GM23338 (cell line): ENCODE measurements around the gene GTPBP8. TPM values are rescaled to one million over a fixed set of nuclear protein-coding genes. Genes with fewer than 3 reads are reported as not detected.

ENCODE experiments used
- ATAC-seq: fragments of 200-7000 bp; cut with Tn5 transposase; 3 replicates; pipeline ENCODE4 v1.9.1; 2020
- DNase-seq: peaks from one replicate; pipeline ENCODE4 v3.0.0-alpha.2; 2015; ENCODE audit warnings: low spot score
- H2AFZ ChIP-seq: fragments of 200-600 bp; sonication (generic); 2 replicates; pipeline ENCODE4 v1.8.0; 2016; ENCODE audit warnings: antibody characterized with exemption, mild to moderate bottlenecking, moderate library complexity
- H3F3A ChIP-seq: fragments of 200-600 bp; sonication (generic); replicated peaks from 2 replicates; pipeline ENCODE4 v1.8.0; 2017; ENCODE audit warnings: antibody characterized with exemption, mixed run types, low read depth
- H3K27ac ChIP-seq: fragments of 200-600 bp; sonication (generic); 2 replicates; pipeline ENCODE4 v1.6.1; 2016; ENCODE audit warnings: low read depth
- H3K27me3 ChIP-seq: fragments of 200-600 bp; sonication (generic); 2 replicates; pipeline ENCODE4 v1.8.0; 2016; ENCODE audit warnings: mild to moderate bottlenecking, mixed run types, moderate library complexity; ENCODE audit not compliant: insufficient read depth
- H3K36me3 ChIP-seq: fragments of 200-600 bp; sonication (generic); 2 replicates; pipeline ENCODE4 v1.8.0; 2016; ENCODE audit warnings: mild to moderate bottlenecking; ENCODE audit not compliant: insufficient read depth
- H3K4me1 ChIP-seq: fragments of 200-600 bp; sonication (generic); 2 replicates; pipeline ENCODE4 v1.8.0; 2016; ENCODE audit warnings: mild to moderate bottlenecking, moderate library complexity; ENCODE audit not compliant: insufficient read depth
- H3K4me2 ChIP-seq: fragments of 200-600 bp; sonication (generic); 2 replicates; pipeline ENCODE4 v1.7.1; 2017; ENCODE audit warnings: mixed run types
- H3K4me3 ChIP-seq: fragments of 200-600 bp; sonication (generic); 2 replicates; pipeline ENCODE4 v1.6.1; 2016; ENCODE audit warnings: mixed run types
- H3K79me2 ChIP-seq: fragments of 200-600 bp; sonication (generic); replicated peaks from 2 replicates; pipeline ENCODE4 v1.8.0; 2017; ENCODE audit warnings: mild to moderate bottlenecking; ENCODE audit not compliant: insufficient read depth
- H3K9me2 ChIP-seq: fragments of 200-600 bp; sonication (generic); 2 replicates; pipeline ENCODE4 v1.8.0; 2017; ENCODE audit not compliant: insufficient read depth
- H4K20me1 ChIP-seq: fragments of 200-600 bp; sonication (generic); replicated peaks from 2 replicates; pipeline ENCODE4 v1.8.0; 2017; ENCODE audit warnings: mild to moderate bottlenecking; ENCODE audit not compliant: insufficient read depth
- H3K27ac Mint-ChIP-seq: 2 replicates; pipeline ENCODE4 v1.8.0; 2020; ENCODE audit warnings: inconsistent platforms, mild to moderate bottlenecking, moderate library complexity, mixed read lengths
- H3K27me3 Mint-ChIP-seq: 3 replicates; pipeline ENCODE4 v1.8.0; 2022; ENCODE audit warnings: low read depth, mild to moderate bottlenecking, moderate library complexity, mixed read lengths, inconsistent platforms; ENCODE audit not compliant: insufficient read depth, poor library complexity
- H3K36me3 Mint-ChIP-seq: 3 replicates; pipeline ENCODE4 v1.8.0; 2021; ENCODE audit warnings: low read depth, mild to moderate bottlenecking, inconsistent platforms, moderate library complexity, mixed read lengths
- H3K4me1 Mint-ChIP-seq: 3 replicates; pipeline ENCODE4 v1.8.0; 2020; ENCODE audit warnings: mild to moderate bottlenecking, inconsistent platforms, mixed read lengths
- H3K4me3 Mint-ChIP-seq: 3 replicates; pipeline ENCODE4 v1.8.0; 2021; ENCODE audit warnings: moderate library complexity, mild to moderate bottlenecking, inconsistent platforms, mixed read lengths
- H3K9me3 Mint-ChIP-seq: 3 replicates; pipeline ENCODE4 v1.8.0; 2020; ENCODE audit warnings: moderate library complexity, mild to moderate bottlenecking, inconsistent platforms, mixed read lengths
- CREB1 ChIP-seq: fragments of 250-450 bp; sonication (Bioruptor Pico); IDR thresholded peaks from 2 replicates; pipeline ENCODE4 v1.5.0; 2020; ENCODE audit warnings: low read depth, mild to moderate bottlenecking, moderate library complexity
- CTCF ChIP-seq, 2 experiments: fragments of 200-600 bp in 1 of 2; sonication (generic) in 1 of 2; conservative IDR thresholded peaks; 2 replicates each; pipeline versions ENCODE4 v1.5.1 to v1.6.1; 2016 to 2017; ENCODE audit warnings: antibody characterized with exemption in 2 of 2, low read depth in 2 of 2, mild to moderate bottlenecking in 2 of 2, moderate library complexity in 1 of 2
- EZH2 ChIP-seq: fragments of 200-600 bp; sonication (generic); IDR thresholded peaks from one replicate; pipeline ENCODE4 v1.8.0; 2017; ENCODE audit warnings: antibody characterized with exemption, mild to moderate bottlenecking, low read depth; ENCODE audit not compliant: unreplicated experiment
- EZH2phosphoT487 ChIP-seq: fragments of 200-600 bp; sonication (generic); IDR thresholded peaks from one replicate; pipeline ENCODE4 v1.8.1; 2018; ENCODE audit warnings: antibody characterized with exemption; ENCODE audit not compliant: unreplicated experiment
- JUNB ChIP-seq: IDR thresholded peaks from one replicate; pipeline ENCODE4 v1.6.1; 2016; ENCODE audit warnings: antibody characterized with exemption; ENCODE audit not compliant: unreplicated experiment
- NANOG ChIP-seq: IDR thresholded peaks from 2 replicates; pipeline ENCODE4 v1.6.1; 2016; ENCODE audit warnings: antibody characterized with exemption, borderline replicate concordance
- POLR2AphosphoS5 ChIP-seq: IDR thresholded peaks from 2 replicates; pipeline ENCODE4 v1.6.1; 2016; ENCODE audit warnings: antibody characterized with exemption, low read depth
- STAT1 ChIP-seq: IDR thresholded peaks from one replicate; pipeline ENCODE4 v1.6.1; 2016; ENCODE audit warnings: antibody characterized with exemption; ENCODE audit not compliant: unreplicated experiment
- ZNF114 ChIP-seq: fragments of 250-450 bp; sonication (Bioruptor Pico); IDR thresholded peaks from 2 replicates; pipeline ENCODE4 v1.5.0; 2020; ENCODE audit warnings: mild to moderate bottlenecking, moderate library complexity
- ZNF331 ChIP-seq: fragments of 250-450 bp; sonication (Bioruptor Pico); IDR thresholded peaks from 2 replicates; pipeline ENCODE4 v1.5.0; 2020; ENCODE audit warnings: low read depth, mild to moderate bottlenecking, moderate library complexity
- polyA plus RNA-seq: library from polyadenylated mRNA; unstranded; fragments of >200 nt; fragmentation: Nextera tagmentation; extraction: Ambion mirVana; gene quantifications from 2 replicates; pipeline ENCODE4 v1.2.1, GENCODE V29; 2016
- total RNA-seq: library from RNA; depleted of rRNA; stranded (reverse); fragments of >200 nt; shearing (Covaris generic); gene quantifications from 2 replicates; pipeline ENCODE4 v1.2.3, GENCODE V29; 2014
- TF ChIP-seq, protein P1 (sequence below): fragments of 250-450 bp; sonication (Bioruptor Pico); IDR thresholded peaks from 2 replicates; pipeline ENCODE4 v1.5.0; 2020; ENCODE audit warnings: mild to moderate bottlenecking, moderate library complexity
- TF ChIP-seq, protein P2 (sequence below): IDR thresholded peaks from one replicate; pipeline ENCODE4 v1.6.1; 2018; ENCODE audit warnings: antibody characterized with exemption; ENCODE audit not compliant: unreplicated experiment
- TF ChIP-seq, protein P3 (sequence below): IDR thresholded peaks from 2 replicates; pipeline ENCODE4 v1.6.1; 2016; ENCODE audit warnings: antibody characterized with exemption

Gene GTPBP8
- total and polyA plus RNA-seq, 2 experiments from 2014 or later, result 39.9 to 47.1 TPM

- Mint-ChIP-seq H3K4me1 (peaks cover 2% of the 10 kb centered on the region), H3K4me3 (no peak overlapping the region), H3K36me3 (no peaks in the 10 kb centered on the region), H3K27me3 (no peaks in the 10 kb centered on the region), H3K27ac (no peak overlapping the region), H3K9me3 (no peaks in the 10 kb centered on the region)
- H4K20me1 ChIP-seq, result no peaks in the 10 kb centered on the region
- H3K4me1 ChIP-seq, result no peaks in the 10 kb centered on the region
- TF ChIP-seq JUNB (no peak), EZH2phosphoT487 (no peak), CTCF (conservative IDR thresholded peaks at IDR 0.05; ENCODE audit: low read depth in 2 of 2) (no peak), CREB1 (CRISPR knock-in tag) (no peak), NANOG (no peak), EZH2 (no peak), STAT1 (no peak), ZNF331 (CRISPR knock-in tag) (no peak), ZNF114 (CRISPR knock-in tag) (no peak), POLR2AphosphoS5 (no peak)
- TF ChIP-seq, protein P1, sequence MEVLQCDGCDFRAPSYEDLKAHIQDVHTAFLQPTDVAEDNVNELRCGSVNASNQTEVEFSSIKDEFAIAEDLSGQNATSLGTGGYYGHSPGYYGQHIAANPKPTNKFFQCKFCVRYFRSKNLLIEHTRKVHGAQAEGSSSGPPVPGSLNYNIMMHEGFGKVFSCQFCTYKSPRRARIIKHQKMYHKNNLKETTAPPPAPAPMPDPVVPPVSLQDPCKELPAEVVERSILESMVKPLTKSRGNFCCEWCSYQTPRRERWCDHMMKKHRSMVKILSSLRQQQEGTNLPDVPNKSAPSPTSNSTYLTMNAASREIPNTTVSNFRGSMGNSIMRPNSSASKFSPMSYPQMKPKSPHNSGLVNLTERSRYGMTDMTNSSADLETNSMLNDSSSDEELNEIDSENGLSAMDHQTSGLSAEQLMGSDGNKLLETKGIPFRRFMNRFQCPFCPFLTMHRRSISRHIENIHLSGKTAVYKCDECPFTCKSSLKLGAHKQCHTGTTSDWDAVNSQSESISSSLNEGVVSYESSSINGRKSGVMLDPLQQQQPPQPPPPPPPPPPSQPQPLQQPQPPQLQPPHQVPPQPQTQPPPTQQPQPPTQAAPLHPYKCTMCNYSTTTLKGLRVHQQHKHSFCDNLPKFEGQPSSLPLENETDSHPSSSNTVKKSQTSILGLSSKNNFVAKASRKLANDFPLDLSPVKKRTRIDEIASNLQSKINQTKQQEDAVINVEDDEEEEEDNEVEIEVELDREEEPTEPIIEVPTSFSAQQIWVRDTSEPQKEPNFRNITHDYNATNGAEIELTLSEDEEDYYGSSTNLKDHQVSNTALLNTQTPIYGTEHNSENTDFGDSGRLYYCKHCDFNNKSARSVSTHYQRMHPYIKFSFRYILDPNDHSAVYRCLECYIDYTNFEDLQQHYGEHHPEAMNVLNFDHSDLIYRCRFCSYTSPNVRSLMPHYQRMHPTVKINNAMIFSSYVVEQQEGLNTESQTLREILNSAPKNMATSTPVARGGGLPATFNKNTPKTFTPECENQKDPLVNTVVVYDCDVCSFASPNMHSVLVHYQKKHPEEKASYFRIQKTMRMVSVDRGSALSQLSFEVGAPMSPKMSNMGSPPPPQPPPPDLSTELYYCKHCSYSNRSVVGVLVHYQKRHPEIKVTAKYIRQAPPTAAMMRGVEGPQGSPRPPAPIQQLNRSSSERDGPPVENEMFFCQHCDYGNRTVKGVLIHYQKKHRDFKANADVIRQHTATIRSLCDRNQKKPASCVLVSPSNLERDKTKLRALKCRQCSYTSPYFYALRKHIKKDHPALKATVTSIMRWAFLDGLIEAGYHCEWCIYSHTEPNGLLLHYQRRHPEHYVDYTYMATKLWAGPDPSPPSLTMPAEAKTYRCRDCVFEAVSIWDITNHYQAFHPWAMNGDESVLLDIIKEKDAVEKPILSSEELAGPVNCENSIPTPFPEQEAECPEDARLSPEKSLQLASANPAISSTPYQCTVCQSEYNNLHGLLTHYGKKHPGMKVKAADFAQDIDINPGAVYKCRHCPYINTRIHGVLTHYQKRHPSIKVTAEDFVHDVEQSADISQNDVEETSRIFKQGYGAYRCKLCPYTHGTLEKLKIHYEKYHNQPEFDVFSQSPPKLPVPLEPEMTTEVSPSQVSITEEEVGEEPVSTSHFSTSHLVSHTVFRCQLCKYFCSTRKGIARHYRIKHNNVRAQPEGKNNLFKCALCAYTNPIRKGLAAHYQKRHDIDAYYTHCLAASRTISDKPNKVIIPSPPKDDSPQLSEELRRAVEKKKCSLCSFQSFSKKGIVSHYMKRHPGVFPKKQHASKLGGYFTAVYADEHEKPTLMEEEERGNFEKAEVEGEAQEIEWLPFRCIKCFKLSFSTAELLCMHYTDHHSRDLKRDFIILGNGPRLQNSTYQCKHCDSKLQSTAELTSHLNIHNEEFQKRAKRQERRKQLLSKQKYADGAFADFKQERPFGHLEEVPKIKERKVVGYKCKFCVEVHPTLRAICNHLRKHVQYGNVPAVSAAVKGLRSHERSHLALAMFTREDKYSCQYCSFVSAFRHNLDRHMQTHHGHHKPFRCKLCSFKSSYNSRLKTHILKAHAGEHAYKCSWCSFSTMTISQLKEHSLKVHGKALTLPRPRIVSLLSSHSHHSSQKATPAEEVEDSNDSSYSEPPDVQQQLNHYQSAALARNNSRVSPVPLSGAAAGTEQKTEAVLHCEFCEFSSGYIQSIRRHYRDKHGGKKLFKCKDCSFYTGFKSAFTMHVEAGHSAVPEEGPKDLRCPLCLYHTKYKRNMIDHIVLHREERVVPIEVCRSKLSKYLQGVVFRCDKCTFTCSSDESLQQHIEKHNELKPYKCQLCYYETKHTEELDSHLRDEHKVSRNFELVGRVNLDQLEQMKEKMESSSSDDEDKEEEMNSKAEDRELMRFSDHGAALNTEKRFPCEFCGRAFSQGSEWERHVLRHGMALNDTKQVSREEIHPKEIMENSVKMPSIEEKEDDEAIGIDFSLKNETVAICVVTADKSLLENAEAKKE (CRISPR knock-in tag), result no peak
- TF ChIP-seq, protein P2, sequence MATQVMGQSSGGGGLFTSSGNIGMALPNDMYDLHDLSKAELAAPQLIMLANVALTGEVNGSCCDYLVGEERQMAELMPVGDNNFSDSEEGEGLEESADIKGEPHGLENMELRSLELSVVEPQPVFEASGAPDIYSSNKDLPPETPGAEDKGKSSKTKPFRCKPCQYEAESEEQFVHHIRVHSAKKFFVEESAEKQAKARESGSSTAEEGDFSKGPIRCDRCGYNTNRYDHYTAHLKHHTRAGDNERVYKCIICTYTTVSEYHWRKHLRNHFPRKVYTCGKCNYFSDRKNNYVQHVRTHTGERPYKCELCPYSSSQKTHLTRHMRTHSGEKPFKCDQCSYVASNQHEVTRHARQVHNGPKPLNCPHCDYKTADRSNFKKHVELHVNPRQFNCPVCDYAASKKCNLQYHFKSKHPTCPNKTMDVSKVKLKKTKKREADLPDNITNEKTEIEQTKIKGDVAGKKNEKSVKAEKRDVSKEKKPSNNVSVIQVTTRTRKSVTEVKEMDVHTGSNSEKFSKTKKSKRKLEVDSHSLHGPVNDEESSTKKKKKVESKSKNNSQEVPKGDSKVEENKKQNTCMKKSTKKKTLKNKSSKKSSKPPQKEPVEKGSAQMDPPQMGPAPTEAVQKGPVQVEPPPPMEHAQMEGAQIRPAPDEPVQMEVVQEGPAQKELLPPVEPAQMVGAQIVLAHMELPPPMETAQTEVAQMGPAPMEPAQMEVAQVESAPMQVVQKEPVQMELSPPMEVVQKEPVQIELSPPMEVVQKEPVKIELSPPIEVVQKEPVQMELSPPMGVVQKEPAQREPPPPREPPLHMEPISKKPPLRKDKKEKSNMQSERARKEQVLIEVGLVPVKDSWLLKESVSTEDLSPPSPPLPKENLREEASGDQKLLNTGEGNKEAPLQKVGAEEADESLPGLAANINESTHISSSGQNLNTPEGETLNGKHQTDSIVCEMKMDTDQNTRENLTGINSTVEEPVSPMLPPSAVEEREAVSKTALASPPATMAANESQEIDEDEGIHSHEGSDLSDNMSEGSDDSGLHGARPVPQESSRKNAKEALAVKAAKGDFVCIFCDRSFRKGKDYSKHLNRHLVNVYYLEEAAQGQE, result no peak
- TF ChIP-seq, protein P3, sequence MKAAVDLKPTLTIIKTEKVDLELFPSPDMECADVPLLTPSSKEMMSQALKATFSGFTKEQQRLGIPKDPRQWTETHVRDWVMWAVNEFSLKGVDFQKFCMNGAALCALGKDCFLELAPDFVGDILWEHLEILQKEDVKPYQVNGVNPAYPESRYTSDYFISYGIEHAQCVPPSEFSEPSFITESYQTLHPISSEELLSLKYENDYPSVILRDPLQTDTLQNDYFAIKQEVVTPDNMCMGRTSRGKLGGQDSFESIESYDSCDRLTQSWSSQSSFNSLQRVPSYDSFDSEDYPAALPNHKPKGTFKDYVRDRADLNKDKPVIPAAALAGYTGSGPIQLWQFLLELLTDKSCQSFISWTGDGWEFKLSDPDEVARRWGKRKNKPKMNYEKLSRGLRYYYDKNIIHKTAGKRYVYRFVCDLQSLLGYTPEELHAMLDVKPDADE, result no peak
- no peaks in the 10 kb centered on the region for H3K36me3 ChIP-seq
- no peaks in the 10 kb centered on the region for H3F3A ChIP-seq
- H3K9me2 ChIP-seq, result no peaks in the 10 kb centered on the region
- ATAC-seq (no peak), DNase-seq (no peak)
- no peak overlapping the region for H3K27ac ChIP-seq
- H3K4me3 ChIP-seq, result no peak overlapping the region
- H2AFZ ChIP-seq, result no peak overlapping the region
- no peak overlapping the region for H3K4me2 ChIP-seq
- H3K79me2 ChIP-seq, result no peaks in the 10 kb centered on the region
- H3K27me3 ChIP-seq, result no peaks in the 10 kb centered on the region
Observed at GRCh38 chr3:112982710-112983109, 8.1 kb upstream of the GTPBP8 start.
